HCT116 (cell line): ENCODE results near the gene STUM.

ENCODE experiments used
- ELF1 ChIP-seq: IDR thresholded peaks from 2 replicates; pipeline ENCODE4 v1.6.1; 2012; ENCODE audit warnings: low read depth, borderline replicate concordance
- EZH2phosphoT487 ChIP-seq: fragments of 200-600 bp; IDR thresholded peaks from 2 replicates; pipeline ENCODE4 v1.6.1; 2018; ENCODE audit warnings: antibody characterized with exemption, borderline replicate concordance
- POLR2A ChIP-seq: IDR thresholded peaks from 2 replicates; pipeline ENCODE4 v1.7.0; 2011; ENCODE audit warnings: borderline replicate concordance; ENCODE audit not compliant: insufficient read depth, insufficient read length; ENCODE audit errors: extremely low read depth
- RAD21 ChIP-seq: IDR thresholded peaks from 2 replicates; pipeline ENCODE4 v1.6.1; 2012; ENCODE audit warnings: low read depth, mild to moderate bottlenecking
- SP1 ChIP-seq: IDR thresholded peaks from 2 replicates; pipeline ENCODE4 v1.6.1; 2012; ENCODE audit warnings: low read depth
- TF ChIP-seq, protein P1 (sequence below), 3 experiments: fragments of 200-600 bp in 1 of 3; sonication (generic) in 1 of 3; IDR thresholded peaks in 2 of 3; conservative IDR thresholded peaks in 1 of 3; 2 replicates each; pipeline ENCODE4 v1.5.1; 2012 to 2017; ENCODE audit warnings: low read depth in 2 of 3, low read length in 2 of 3, antibody characterized with exemption in 1 of 3, borderline replicate concordance in 1 of 3, control low read depth in 1 of 3, mild to moderate bottlenecking in 1 of 3, mixed read lengths in 1 of 3, mixed run types in 1 of 3, moderate library complexity in 1 of 3; ENCODE audit not compliant: insufficient read depth in 1 of 3
- TF ChIP-seq, protein P2 (sequence below): IDR thresholded peaks from 2 replicates; pipeline ENCODE4 v1.6.1; 2012; ENCODE audit warnings: low read depth

DNA sequence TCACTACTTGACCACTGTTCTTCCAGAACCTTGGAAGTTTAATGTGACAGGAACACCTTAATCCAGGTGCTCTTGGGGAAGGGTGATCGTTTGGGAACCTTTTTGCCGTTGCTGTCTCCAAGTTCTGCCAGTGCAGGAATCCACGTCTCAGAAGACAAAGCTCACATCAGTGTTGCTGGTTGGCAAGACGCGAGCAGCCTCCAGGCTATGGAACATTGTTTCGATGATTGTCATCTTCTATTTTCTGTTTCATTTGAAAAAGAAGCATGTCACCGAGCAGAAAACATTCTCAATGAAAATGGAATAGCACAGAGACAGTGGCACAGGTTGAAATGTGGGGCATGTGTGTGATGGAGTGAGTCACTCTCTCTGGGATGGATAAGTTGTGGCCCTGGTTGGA, 11.7 kb downstream of the STUM start:
- no peak for TF ChIP-seq POLR2A
- TF ChIP-seq SP1 = no peak
- TF ChIP-seq, protein P1, sequence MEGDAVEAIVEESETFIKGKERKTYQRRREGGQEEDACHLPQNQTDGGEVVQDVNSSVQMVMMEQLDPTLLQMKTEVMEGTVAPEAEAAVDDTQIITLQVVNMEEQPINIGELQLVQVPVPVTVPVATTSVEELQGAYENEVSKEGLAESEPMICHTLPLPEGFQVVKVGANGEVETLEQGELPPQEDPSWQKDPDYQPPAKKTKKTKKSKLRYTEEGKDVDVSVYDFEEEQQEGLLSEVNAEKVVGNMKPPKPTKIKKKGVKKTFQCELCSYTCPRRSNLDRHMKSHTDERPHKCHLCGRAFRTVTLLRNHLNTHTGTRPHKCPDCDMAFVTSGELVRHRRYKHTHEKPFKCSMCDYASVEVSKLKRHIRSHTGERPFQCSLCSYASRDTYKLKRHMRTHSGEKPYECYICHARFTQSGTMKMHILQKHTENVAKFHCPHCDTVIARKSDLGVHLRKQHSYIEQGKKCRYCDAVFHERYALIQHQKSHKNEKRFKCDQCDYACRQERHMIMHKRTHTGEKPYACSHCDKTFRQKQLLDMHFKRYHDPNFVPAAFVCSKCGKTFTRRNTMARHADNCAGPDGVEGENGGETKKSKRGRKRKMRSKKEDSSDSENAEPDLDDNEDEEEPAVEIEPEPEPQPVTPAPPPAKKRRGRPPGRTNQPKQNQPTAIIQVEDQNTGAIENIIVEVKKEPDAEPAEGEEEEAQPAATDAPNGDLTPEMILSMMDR (IDR thresholded peaks at IDR 0.05 in 2 of 3, conservative IDR thresholded peaks at IDR 0.05 in 1 of 3; ENCODE audit: borderline replicate concordance in 1 of 3, insufficient read depth in 1 of 3, low read depth in 2 of 3, low read length in 2 of 3) = no peak
- TF ChIP-seq ELF1 = no peak
- no peak for TF ChIP-seq RAD21
- TF ChIP-seq EZH2phosphoT487 = no peak
- TF ChIP-seq, protein P2, sequence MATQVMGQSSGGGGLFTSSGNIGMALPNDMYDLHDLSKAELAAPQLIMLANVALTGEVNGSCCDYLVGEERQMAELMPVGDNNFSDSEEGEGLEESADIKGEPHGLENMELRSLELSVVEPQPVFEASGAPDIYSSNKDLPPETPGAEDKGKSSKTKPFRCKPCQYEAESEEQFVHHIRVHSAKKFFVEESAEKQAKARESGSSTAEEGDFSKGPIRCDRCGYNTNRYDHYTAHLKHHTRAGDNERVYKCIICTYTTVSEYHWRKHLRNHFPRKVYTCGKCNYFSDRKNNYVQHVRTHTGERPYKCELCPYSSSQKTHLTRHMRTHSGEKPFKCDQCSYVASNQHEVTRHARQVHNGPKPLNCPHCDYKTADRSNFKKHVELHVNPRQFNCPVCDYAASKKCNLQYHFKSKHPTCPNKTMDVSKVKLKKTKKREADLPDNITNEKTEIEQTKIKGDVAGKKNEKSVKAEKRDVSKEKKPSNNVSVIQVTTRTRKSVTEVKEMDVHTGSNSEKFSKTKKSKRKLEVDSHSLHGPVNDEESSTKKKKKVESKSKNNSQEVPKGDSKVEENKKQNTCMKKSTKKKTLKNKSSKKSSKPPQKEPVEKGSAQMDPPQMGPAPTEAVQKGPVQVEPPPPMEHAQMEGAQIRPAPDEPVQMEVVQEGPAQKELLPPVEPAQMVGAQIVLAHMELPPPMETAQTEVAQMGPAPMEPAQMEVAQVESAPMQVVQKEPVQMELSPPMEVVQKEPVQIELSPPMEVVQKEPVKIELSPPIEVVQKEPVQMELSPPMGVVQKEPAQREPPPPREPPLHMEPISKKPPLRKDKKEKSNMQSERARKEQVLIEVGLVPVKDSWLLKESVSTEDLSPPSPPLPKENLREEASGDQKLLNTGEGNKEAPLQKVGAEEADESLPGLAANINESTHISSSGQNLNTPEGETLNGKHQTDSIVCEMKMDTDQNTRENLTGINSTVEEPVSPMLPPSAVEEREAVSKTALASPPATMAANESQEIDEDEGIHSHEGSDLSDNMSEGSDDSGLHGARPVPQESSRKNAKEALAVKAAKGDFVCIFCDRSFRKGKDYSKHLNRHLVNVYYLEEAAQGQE = no peak
